ENCODE measurements around the gene GALNT18. TPM values are rescaled to one million over a fixed set of nuclear protein-coding genes. Genes with fewer than 3 reads are reported as not detected.

The GALNT18 gene
- polyA plus RNA-seq, 1 donor (not counting 4 experiments of a cell fraction or from before 2014, with no cell fraction given): 27.2 TPM

DNA sequence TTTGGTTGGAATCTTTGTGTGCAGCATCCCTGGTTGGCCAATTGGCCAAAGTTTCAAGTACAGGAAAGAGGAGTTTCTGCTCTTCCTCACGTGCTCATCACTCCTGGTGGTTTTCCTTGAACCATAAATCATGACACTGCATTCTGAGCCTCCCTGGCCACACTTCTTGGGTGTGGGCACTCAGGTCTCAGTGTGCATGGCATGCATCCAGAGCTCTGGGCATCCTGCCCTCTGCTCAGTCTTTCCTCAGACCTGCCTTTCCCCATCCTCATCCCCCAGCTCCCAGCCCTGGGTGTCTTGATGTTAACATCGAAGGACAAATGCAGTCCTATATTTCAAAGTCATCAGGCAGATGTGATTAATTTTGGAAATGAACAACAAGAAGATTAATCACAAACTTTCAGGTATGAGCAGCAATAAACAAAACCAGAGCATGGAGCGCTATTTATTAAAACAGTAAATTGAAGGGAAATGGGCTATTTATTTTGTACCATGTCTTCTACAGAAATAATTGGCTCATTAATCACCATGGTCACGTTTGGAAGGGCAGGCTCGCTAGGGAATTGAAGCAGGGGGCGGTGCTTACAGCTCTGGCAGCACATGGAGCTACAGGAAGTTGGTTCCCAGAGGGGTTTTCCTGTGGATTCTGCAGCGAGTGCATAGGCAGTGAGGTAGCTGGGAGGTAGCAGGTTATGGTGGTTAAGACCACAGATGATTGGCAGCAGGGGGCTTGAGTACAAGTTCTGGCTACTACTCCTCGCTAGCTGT lies 358.4 kb downstream of the GALNT18 start:
- Histone ChIP-seq H3K9me1 (ENCODE audit: control insufficient read depth, extremely low read depth, insufficient read depth, low read length) (no peaks in the 10 kb centered on the region), H3K4me1 (ENCODE audit: control insufficient read depth, extremely low read depth, insufficient read depth, low read length) (peaks cover 12% of the 10 kb centered on the region), H3K4me2 (ENCODE audit: control insufficient read depth, extremely low read depth, insufficient read depth, low read depth, low read length) (no peak overlapping the region), H3K27me3 (ENCODE audit: control insufficient read depth, extremely low read depth, insufficient read depth, low read length) (no peaks in the 10 kb centered on the region), H3K79me2 (ENCODE audit: control insufficient read depth, insufficient read depth, low read length) (no peaks in the 10 kb centered on the region), H2AFZ (ENCODE audit: control insufficient read depth, low read length) (no peak overlapping the region), H3K27ac (ENCODE audit: control insufficient read depth, insufficient read depth, low read length) (no peak overlapping the region), H3K4me3 (ENCODE audit: control insufficient read depth in 2 of 3, extremely low read depth in 1 of 3, insufficient read depth in 2 of 3, low read depth in 1 of 3, low read length in 3 of 3) (no peak overlapping the region), H3K36me3 (ENCODE audit: control insufficient read depth in 2 of 2, extremely low read depth in 1 of 2, insufficient read depth in 2 of 2, low read length in 2 of 2) (no peaks in the 10 kb centered on the region), H4K20me1 (ENCODE audit: control insufficient read depth, extremely low read depth, insufficient read depth, low read length) (no peaks in the 10 kb centered on the region), H3K9me3 (ENCODE audit: control insufficient read depth, low read depth, low read length) (no peaks in the 10 kb centered on the region), H3K9ac (ENCODE audit: control insufficient read depth, extremely low read depth, insufficient read depth, low read length) (no peak overlapping the region)
- no peak for TF ChIP-seq EZH2 (IDR thresholded peaks at IDR 0.05; ENCODE audit: low read length)
- TF ChIP-seq, protein P1, sequence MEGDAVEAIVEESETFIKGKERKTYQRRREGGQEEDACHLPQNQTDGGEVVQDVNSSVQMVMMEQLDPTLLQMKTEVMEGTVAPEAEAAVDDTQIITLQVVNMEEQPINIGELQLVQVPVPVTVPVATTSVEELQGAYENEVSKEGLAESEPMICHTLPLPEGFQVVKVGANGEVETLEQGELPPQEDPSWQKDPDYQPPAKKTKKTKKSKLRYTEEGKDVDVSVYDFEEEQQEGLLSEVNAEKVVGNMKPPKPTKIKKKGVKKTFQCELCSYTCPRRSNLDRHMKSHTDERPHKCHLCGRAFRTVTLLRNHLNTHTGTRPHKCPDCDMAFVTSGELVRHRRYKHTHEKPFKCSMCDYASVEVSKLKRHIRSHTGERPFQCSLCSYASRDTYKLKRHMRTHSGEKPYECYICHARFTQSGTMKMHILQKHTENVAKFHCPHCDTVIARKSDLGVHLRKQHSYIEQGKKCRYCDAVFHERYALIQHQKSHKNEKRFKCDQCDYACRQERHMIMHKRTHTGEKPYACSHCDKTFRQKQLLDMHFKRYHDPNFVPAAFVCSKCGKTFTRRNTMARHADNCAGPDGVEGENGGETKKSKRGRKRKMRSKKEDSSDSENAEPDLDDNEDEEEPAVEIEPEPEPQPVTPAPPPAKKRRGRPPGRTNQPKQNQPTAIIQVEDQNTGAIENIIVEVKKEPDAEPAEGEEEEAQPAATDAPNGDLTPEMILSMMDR (optimal IDR thresholded peaks at IDR 0.05 in 1 of 3, IDR thresholded peaks at IDR 0.05 in 1 of 3, conservative IDR thresholded peaks at IDR 0.05 in 1 of 3; ENCODE audit: extremely low read depth in 1 of 3, insufficient read depth in 2 of 3, low read length in 3 of 3): no peak
- dilution Hi-C loops (cut with MboI; ENCODE audit: extremely low pct_ligation_motif_present, low sequenced_read_pairs): no loop called here
- DNase-seq (ENCODE audit: low read depth, low spot score) (no peak), FAIRE-seq (no peak)

DNA sequence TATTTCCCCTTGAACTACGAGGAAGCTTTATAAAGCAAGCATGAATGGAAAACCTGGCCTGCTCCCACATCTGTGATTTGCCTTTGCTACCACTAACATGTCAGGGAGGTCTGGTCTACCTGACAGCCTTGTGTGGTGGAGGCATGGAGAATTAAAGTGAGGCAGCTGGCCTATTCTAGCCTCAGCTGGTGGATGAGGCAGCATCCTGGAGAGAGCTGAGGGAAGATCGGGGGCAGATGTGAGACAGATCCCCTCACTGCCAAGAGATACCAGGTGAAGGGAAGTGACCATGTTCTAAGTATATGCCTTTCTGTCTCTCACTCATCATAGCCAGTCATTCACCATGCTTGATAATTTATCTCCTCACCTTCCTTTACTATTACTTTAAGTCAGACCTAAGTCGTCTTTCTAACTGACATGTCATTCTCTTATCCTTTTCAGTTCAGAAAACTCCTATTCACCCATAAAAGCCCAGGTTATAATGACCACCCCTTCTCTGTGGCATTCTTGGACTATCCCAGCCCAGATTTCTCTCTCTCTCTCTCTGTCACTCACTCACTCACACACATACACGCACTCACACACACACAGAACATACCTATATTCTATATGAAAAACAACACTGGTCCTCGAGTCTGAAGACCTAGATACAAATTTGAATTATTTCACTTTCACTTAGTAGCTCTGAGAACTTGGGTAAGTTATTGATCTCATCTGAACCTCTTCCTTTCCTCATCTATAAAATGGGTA lies 359.5 kb downstream of the GALNT18 start:
- Histone ChIP-seq H3K36me3 (ENCODE audit: control insufficient read depth in 2 of 2, extremely low read depth in 1 of 2, insufficient read depth in 2 of 2, low read length in 2 of 2) (no peaks in the 10 kb centered on the region), H3K4me1 (ENCODE audit: control insufficient read depth, extremely low read depth, insufficient read depth, low read length) (peaks cover 10% of the 10 kb centered on the region), H2AFZ (ENCODE audit: control insufficient read depth, low read length) (no peak overlapping the region), H3K4me3 (ENCODE audit: control insufficient read depth in 2 of 3, extremely low read depth in 1 of 3, insufficient read depth in 2 of 3, low read depth in 1 of 3, low read length in 3 of 3) (no peak overlapping the region), H3K4me2 (ENCODE audit: control insufficient read depth, extremely low read depth, insufficient read depth, low read depth, low read length) (no peak overlapping the region), H3K9me3 (ENCODE audit: control insufficient read depth, low read depth, low read length) (no peaks in the 10 kb centered on the region), H3K9ac (ENCODE audit: control insufficient read depth, extremely low read depth, insufficient read depth, low read length) (no peak overlapping the region), H3K27ac (ENCODE audit: control insufficient read depth, insufficient read depth, low read length) (no peak overlapping the region), H3K9me1 (ENCODE audit: control insufficient read depth, extremely low read depth, insufficient read depth, low read length) (no peaks in the 10 kb centered on the region), H3K27me3 (ENCODE audit: control insufficient read depth, extremely low read depth, insufficient read depth, low read length) (no peaks in the 10 kb centered on the region), H3K79me2 (ENCODE audit: control insufficient read depth, insufficient read depth, low read length) (no peaks in the 10 kb centered on the region), H4K20me1 (ENCODE audit: control insufficient read depth, extremely low read depth, insufficient read depth, low read length) (no peaks in the 10 kb centered on the region)
- TF ChIP-seq EZH2 (IDR thresholded peaks at IDR 0.05; ENCODE audit: low read length): no peak
- dilution Hi-C loops (cut with MboI; ENCODE audit: extremely low pct_ligation_motif_present, low sequenced_read_pairs): no loop called here
- FAIRE-seq: no peak
- DNase-seq (ENCODE audit: low read depth, low spot score): no peak

All from keratinocyte (primary cell).